CD14-positive monocyte (primary cell): ENCODE measurements around the gene RECQL5. TPM values are rescaled to one million over a fixed set of nuclear protein-coding genes. Genes with fewer than 3 reads are reported as not detected.
"Not testable (repeated sequence)": the region's sequence is repeated elsewhere in the genome, so short reads cannot be mapped to it uniquely, and the experiment has no call there.

Source experiments
- DNase-seq, 3 donors: peaks; one replicate each; pipeline ENCODE4 v3.0.0-alpha.2; 2011 to 2022
- H2AFZ ChIP-seq: 2 replicates; pipeline ENCODE4 v1.6.0; 2012; ENCODE audit warnings: mild to moderate bottlenecking, low read depth, low read length, inconsistent platforms; ENCODE audit not compliant: insufficient read depth, poor library complexity, severe bottlenecking
- H3K27ac ChIP-seq, 2 donors: 1 replicate in 1 of 2; 2 replicates in 1 of 2; pipeline ENCODE4 v1.5.1; 2012 to 2013; ENCODE audit warnings: low read length in 2 of 2, control low read depth in 1 of 2, inconsistent platforms in 1 of 2, low read depth in 1 of 2, mild to moderate bottlenecking in 1 of 2
- H3K27me3 ChIP-seq, 2 donors: one replicate each; pipeline versions ENCODE4 v1.6.0 to v1.6.1; 2011 to 2013; ENCODE audit warnings: low read length in 2 of 2; ENCODE audit not compliant: control insufficient read depth in 2 of 2, insufficient read depth in 2 of 2
- H3K36me3 ChIP-seq, 2 donors: replicated peaks in 1 of 2; 1 replicate in 1 of 2; 2 replicates in 1 of 2; pipeline versions ENCODE4 v1.5.1 to v1.6.1; 2012 to 2013; ENCODE audit warnings: low read length in 2 of 2, control low read depth in 1 of 2, inconsistent platforms in 1 of 2, mild to moderate bottlenecking in 1 of 2; ENCODE audit not compliant: insufficient read depth in 2 of 2, control insufficient read depth in 1 of 2
- H3K4me1 ChIP-seq, 2 donors: 1 replicate in 1 of 2; 2 replicates in 1 of 2; pipeline versions ENCODE4 v1.5.1 to v1.6.1; 2012 to 2013; ENCODE audit warnings: low read length in 2 of 2, control low read depth in 1 of 2, inconsistent platforms in 1 of 2, mild to moderate bottlenecking in 1 of 2, moderate library complexity in 1 of 2; ENCODE audit not compliant: insufficient read depth in 2 of 2, control insufficient read depth in 1 of 2
- H3K4me2 ChIP-seq: replicated peaks from 2 replicates; pipeline ENCODE3; 2012; ENCODE audit warnings: low read length, moderate library complexity, mild to moderate bottlenecking; ENCODE audit not compliant: poor library complexity, severe bottlenecking; ENCODE audit errors: extremely low read depth
- H3K4me3 ChIP-seq, 3 experiments: fragments of 200-600 bp in 1 of 3; sonication (generic) in 1 of 3; replicated peaks in 1 of 3; 1 replicate in 2 of 3; 2 replicates in 1 of 3; pipeline ENCODE4 v1.5.1; 2011 to 2013; ENCODE audit warnings: low read length in 3 of 3, mild to moderate bottlenecking in 3 of 3, control low read depth in 2 of 3, low read depth in 2 of 3, inconsistent platforms in 1 of 3, moderate library complexity in 1 of 3
- H3K79me2 ChIP-seq: 2 replicates; pipeline ENCODE4 v1.6.0; 2012; ENCODE audit warnings: mild to moderate bottlenecking, control low read depth, inconsistent platforms, low read length, moderate library complexity; ENCODE audit not compliant: insufficient read depth
- H3K9ac ChIP-seq: 2 replicates; pipeline ENCODE4 v1.6.0; 2017; ENCODE audit warnings: low read length, mild to moderate bottlenecking; ENCODE audit not compliant: insufficient read depth, poor library complexity, severe bottlenecking
- H3K9me3 ChIP-seq, 2 donors: replicated peaks in 1 of 2; 1 replicate in 1 of 2; 2 replicates in 1 of 2; pipeline versions ENCODE4 v1.5.1 to v1.6.1; 2012 to 2013; ENCODE audit warnings: low read length in 2 of 2, control low read depth in 1 of 2; ENCODE audit not compliant: control insufficient read depth in 1 of 2, insufficient read depth in 1 of 2
- H4K20me1 ChIP-seq: 2 replicates; pipeline ENCODE4 v1.6.0; 2012; ENCODE audit warnings: mild to moderate bottlenecking, low read length, control low read depth, moderate library complexity; ENCODE audit not compliant: insufficient read depth
- H3K27ac Mint-ChIP-seq, 7 donors: one replicate each; pipeline ENCODE4 v1.8.0; 2020; ENCODE audit warnings: mild to moderate bottlenecking in 7 of 7, mixed read lengths in 7 of 7, moderate library complexity in 6 of 7, inconsistent platforms in 2 of 7
- H3K27me3 Mint-ChIP-seq, 3 donors: one replicate each; pipeline ENCODE4 v1.8.0; 2021 to 2022; ENCODE audit warnings: low read depth in 3 of 3, mild to moderate bottlenecking in 3 of 3, mixed read lengths in 3 of 3, moderate library complexity in 3 of 3, inconsistent platforms in 1 of 3
- H3K36me3 Mint-ChIP-seq, 2 donors: one replicate each; pipeline ENCODE4 v1.8.0; 2020; ENCODE audit warnings: mixed read lengths in 2 of 2, inconsistent platforms in 1 of 2, mild to moderate bottlenecking in 1 of 2
- H3K4me1 Mint-ChIP-seq: one replicate; pipeline ENCODE4 v1.8.0; 2020; ENCODE audit warnings: mild to moderate bottlenecking, mixed read lengths
- H3K4me3 Mint-ChIP-seq, 2 donors: one replicate each; pipeline ENCODE4 v1.8.0; 2020; ENCODE audit warnings: mild to moderate bottlenecking in 2 of 2, mixed read lengths in 2 of 2, moderate library complexity in 1 of 2
- H3K9me3 Mint-ChIP-seq, 7 donors: one replicate each; pipeline ENCODE4 v1.8.0; 2020 to 2022; ENCODE audit warnings: mixed read lengths in 7 of 7, mild to moderate bottlenecking in 6 of 7, moderate library complexity in 6 of 7, inconsistent platforms in 2 of 7
- WGBS: methylation state at CpG from one replicate; pipeline ENCODE4 v1.1.5; 2013; ENCODE audit warnings: missing lambda C conversion rate; ENCODE audit not compliant: insufficient coverage; 5-methylcytosine and 5-hydroxymethylcytosine counted together
- intact Hi-C, 2 donors: fragments of 100-400 bp; cut with micrococcal nuclease; formaldehyde crosslinking; loops; one replicate each; pipeline versions ENCODE4 v1.15.0 to v1.15.1; 2023
- polyA plus RNA-seq, 3 donors: library from polyadenylated mRNA; depleted of rRNA in 1 of 3; unstranded in 2 of 3; stranded (reverse) in 1 of 3; fragments of 300-500 nt in 2 of 3; fragments of >200 nt in 1 of 3; fragmentation: Illumina TruSeq in 2 of 3; gene quantifications; 1 replicate in 2 of 3; 2 replicates in 1 of 3; pipeline ENCODE4 v1.2.3, GENCODE V29; 2012 to 2021
- TF ChIP-seq, protein P1 (sequence below): fragments of 200-600 bp; IDR thresholded peaks from one replicate; pipeline ENCODE4 v1.8.0; 2022; ENCODE audit warnings: antibody characterized with exemption, mild to moderate bottlenecking

RECQL5 gene
- polyA plus RNA-seq, 3 donors = 3.1 to 27.7 (median 4.4) TPM

DNA sequence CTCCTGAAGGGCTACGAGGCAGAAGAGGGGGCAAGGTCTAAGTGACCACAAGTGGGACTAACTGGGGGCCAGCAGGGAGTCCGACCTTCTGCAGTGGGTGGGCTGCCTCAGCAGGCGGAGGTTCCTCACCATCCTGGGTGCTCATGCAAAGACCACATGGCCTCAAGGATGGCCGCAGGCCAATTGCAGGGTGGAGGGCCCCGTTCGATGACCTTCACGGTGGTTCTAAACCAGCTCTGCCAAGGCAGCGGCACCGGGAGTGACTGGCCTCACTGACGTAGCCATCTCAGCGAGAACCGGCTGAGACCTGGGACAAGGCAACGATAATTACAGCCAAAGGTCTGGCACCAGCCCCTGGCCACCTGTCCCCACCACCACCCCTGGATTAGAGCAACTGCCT, 28.1 kb downstream of the RECQL5 start:
- intact Hi-C loops = no loop called here
- Histone ChIP-seq H3K4me1 (peaks cover 0 to 7% of the 10 kb centered on the region in 2 donors), H3K9me3 (no peaks in the 10 kb centered on the region), H3K27ac (no peak overlapping the region), H3K79me2 (no peaks in the 10 kb centered on the region), H2AFZ (no peak overlapping the region), H3K4me2 (no peak overlapping the region), H4K20me1 (no peaks in the 10 kb centered on the region), H3K4me3 (no peak overlapping the region), H3K36me3 (peaks cover 14 to 41% of the 10 kb centered on the region in 2 donors), H3K9ac (no peak overlapping the region), H3K27me3 (no peaks in the 10 kb centered on the region)
- DNase-seq = no peak
- Mint-ChIP-seq H3K4me1 (peaks cover 10% of the 10 kb centered on the region), H3K27me3 (peaks cover 0 to 4% (median 2%) of the 10 kb centered on the region in 3 donors), H3K27ac (no peak overlapping the region), H3K9me3 (peaks cover 0 to 2% (median 0%) of the 10 kb centered on the region in 7 donors), H3K36me3 (peaks cover 21 to 32% of the 10 kb centered on the region in 2 donors), H3K4me3 (no peak overlapping the region)
- 96% methylated on average over 11 of the region's 13 CpGs for WGBS
- TF ChIP-seq, protein P1, sequence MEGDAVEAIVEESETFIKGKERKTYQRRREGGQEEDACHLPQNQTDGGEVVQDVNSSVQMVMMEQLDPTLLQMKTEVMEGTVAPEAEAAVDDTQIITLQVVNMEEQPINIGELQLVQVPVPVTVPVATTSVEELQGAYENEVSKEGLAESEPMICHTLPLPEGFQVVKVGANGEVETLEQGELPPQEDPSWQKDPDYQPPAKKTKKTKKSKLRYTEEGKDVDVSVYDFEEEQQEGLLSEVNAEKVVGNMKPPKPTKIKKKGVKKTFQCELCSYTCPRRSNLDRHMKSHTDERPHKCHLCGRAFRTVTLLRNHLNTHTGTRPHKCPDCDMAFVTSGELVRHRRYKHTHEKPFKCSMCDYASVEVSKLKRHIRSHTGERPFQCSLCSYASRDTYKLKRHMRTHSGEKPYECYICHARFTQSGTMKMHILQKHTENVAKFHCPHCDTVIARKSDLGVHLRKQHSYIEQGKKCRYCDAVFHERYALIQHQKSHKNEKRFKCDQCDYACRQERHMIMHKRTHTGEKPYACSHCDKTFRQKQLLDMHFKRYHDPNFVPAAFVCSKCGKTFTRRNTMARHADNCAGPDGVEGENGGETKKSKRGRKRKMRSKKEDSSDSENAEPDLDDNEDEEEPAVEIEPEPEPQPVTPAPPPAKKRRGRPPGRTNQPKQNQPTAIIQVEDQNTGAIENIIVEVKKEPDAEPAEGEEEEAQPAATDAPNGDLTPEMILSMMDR = no peak

DNA sequence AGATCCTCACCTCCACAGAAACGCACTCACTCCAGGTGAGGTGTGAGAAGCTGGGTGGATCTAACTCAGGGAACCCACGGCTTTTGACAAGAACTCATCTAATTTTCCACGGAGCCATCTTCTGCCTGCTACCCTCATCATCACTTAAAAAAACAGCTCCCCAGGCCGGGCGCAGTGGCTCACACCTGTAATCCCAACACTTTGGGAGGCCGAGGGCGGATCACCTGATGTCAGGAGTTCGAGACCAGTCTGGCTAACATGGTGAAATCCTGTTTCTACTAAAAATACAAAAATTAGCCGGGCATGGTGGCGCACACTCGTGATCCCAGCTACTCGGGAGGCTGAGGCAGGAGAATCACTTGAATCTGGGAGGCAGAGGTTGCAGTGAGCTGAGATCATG, 28.9 kb downstream of the RECQL5 start:
- H3K9ac ChIP-seq, H4K20me1 ChIP-seq, H3K27me3 ChIP-seq, H3K4me3 ChIP-seq, H3K79me2 ChIP-seq, H3K27ac ChIP-seq, H2AFZ ChIP-seq, H3K27ac Mint-ChIP-seq, H3K9me3 ChIP-seq, DNase-seq, H3K9me3 Mint-ChIP-seq, H3K4me3 Mint-ChIP-seq, intact Hi-C loops, H3K27me3 Mint-ChIP-seq, H3K4me2 ChIP-seq: not testable (repeated sequence)
- peaks cover 19 to 24% of the 10 kb centered on the region in 2 donors for H3K36me3 Mint-ChIP-seq
- H3K4me1 ChIP-seq = peaks cover 3 to 16% of the 10 kb centered on the region in 2 donors
- peaks cover 9 to 33% of the 10 kb centered on the region in 2 donors for H3K36me3 ChIP-seq
- WGBS = 95% methylated on average over 6 of the region's 12 CpGs
- peaks cover 18% of the 10 kb centered on the region for H3K4me1 Mint-ChIP-seq
